Fibroblast of the aortic adventitia (primary cell): ENCODE data around the gene HTT. TPM values are rescaled to one million over a fixed set of nuclear protein-coding genes. Genes with fewer than 3 reads are reported as not detected.

ENCODE experiments used
- DNase-seq: peaks from one replicate; pipeline ENCODE4 v3.0.0-alpha.2; 2010; ENCODE audit warnings: low read depth
- H3K4me3 ChIP-seq: 2 replicates; pipeline ENCODE4 v1.5.1; 2011; ENCODE audit warnings: low read depth, mild to moderate bottlenecking, control low read depth, low read length, moderate library complexity
- total RNA-seq: library from RNA; depleted of rRNA; stranded (reverse); fragments of >200 nt; gene quantifications from 2 replicates; pipeline ENCODE4 v1.2.3, GENCODE V29; 2012; ENCODE audit warnings: low replicate concordance
- TF ChIP-seq, protein P1 (sequence below): IDR thresholded peaks from 2 replicates; pipeline ENCODE4 v1.5.1; 2011; ENCODE audit warnings: mild to moderate bottlenecking, low read length, control low read depth, inconsistent platforms; ENCODE audit not compliant: insufficient read depth

HTT gene
- total RNA-seq, 1 donor = 49.9 TPM

DNA sequence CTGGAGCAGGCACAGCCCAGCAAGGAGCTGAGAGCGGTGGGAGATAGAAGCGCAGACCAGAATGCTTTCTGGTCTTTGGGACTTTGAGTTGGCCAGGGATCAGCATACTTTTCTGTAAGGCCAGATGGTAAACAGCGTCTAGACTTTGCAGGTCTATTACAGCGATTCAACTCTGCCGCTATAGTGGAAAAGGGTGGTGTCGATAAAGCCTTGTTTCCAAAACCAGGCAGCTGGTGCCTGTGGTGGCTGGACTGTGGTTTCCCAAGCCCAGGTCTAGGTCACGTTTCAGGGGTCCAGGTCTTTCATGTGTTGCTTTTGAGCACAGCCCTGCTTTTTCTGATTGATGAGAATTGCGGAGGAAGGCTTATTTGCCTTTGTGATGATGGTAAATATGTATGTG is 40.2 kb upstream of the HTT start:
- TF ChIP-seq, protein P1, sequence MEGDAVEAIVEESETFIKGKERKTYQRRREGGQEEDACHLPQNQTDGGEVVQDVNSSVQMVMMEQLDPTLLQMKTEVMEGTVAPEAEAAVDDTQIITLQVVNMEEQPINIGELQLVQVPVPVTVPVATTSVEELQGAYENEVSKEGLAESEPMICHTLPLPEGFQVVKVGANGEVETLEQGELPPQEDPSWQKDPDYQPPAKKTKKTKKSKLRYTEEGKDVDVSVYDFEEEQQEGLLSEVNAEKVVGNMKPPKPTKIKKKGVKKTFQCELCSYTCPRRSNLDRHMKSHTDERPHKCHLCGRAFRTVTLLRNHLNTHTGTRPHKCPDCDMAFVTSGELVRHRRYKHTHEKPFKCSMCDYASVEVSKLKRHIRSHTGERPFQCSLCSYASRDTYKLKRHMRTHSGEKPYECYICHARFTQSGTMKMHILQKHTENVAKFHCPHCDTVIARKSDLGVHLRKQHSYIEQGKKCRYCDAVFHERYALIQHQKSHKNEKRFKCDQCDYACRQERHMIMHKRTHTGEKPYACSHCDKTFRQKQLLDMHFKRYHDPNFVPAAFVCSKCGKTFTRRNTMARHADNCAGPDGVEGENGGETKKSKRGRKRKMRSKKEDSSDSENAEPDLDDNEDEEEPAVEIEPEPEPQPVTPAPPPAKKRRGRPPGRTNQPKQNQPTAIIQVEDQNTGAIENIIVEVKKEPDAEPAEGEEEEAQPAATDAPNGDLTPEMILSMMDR = no peak
- H3K4me3 ChIP-seq = no peak overlapping the region
- DNase-seq = no peak

DNA sequence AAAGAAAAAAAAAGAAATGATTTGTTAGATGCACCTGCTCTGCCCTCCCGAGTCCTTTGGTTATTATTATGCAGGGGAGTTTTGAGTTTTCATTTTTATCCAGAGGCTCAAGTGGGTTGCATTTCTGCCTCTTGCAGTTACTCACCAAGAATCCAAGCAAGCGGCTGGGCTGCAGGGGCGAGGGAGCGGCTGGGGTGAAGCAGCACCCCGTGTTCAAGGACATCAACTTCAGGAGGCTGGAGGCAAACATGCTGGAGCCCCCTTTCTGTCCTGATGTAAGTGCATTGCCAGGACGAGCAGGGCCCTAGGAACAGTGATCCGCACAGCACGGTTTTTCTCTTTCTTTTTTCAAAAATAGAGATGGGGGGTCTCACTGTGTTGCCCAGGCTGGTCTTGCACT is 39.2 kb upstream of the HTT start:
- TF ChIP-seq, protein P1 = no peak
- no peak for DNase-seq
- H3K4me3 ChIP-seq = no peak overlapping the region

DNA sequence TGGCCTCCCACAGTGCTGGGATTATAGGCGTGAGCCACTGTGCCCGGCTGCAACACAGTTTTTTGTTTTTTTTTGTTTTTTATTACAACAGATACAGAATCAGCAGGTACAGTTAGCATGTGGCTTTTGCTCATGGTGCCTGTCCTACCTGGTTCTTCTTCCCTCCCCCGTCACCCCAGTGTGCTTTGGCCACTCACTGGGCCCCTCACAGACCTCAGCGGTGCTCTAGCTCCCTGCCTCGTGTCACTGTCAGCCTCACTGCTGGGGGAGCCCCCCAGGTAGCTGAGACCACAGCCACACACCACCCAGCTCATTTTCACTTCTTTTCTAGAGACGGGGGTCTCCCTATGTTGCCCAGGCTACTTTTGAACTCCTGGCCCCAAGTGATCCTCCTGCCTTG is 38.8 kb upstream of the HTT start:
- TF ChIP-seq, protein P1 = no peak
- DNase-seq = no peak
- no peak overlapping the region for H3K4me3 ChIP-seq

DNA sequence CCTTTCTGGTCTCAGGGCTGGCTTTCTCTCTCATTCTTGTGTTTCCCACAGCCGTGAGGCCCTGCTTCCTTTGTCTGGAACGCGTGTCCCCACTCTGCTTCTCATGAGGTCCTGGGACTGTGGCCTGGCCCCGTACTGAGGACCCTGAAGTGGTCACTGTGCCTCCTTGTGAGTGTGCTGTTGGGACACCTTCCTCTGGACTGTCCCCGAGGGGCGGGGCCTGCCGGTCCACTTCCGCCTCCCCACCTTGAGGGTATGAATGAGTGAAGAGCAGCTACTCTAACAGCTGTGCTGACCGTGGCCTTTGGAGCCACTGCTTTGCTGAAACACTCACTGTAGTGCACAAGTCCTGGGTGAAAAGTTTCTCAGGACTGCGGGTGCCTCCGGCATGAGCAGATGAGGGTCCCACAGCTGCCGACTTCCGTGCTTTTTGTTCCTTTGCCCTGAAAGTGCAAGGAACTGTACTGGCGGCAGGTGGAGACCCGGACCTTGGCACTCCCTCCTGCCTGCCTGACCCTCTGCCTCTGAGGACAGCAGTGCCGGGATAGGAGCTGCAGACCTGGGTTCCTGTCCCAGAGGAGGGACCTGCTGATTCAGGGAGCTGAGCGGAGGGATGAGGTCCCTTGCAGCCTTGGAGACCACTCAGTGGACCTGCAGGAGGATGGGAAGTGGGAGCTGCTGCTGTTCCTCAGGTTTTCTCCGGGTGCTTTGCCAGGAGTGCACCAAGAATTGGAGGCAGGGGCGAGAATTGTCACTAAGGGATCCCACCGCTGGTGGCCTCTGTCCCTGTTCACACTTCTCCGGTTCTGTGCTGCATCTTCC is 38.1 kb upstream of the HTT start:
- TF ChIP-seq, protein P1 = no peak

DNA sequence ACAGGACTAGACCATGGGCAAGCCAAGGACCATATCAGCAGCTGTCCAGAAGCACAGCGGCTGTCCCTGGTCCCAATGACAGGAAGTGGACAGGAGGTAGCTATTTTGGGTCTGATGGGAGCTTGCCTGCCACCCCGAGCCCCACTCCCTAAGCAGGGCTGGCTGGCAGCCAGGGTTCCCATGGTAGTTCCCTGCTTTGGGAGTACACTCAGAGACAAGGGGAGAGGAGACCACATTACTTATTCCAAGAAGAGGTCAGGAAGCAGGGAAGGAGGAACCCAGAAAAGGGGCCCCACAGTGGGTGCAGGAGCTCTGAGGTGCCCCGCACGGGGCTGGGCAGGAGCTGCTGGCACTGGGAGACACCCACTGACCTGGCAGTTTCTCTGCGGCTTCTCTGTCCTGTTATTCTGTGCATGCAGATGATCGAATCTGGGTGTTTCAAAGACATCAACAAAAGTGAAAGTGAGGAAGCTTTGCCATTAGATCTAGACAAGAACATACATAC is 36.5 kb upstream of the HTT start:
- DNase-seq = peak; percentile 10
- TF ChIP-seq, protein P1 = no peak
- no peak overlapping the region for H3K4me3 ChIP-seq

More for the DNA sequence above, 38.1 kb upstream of the HTT start:
- no peak for DNase-seq
- no peak overlapping the region for H3K4me3 ChIP-seq

DNA sequence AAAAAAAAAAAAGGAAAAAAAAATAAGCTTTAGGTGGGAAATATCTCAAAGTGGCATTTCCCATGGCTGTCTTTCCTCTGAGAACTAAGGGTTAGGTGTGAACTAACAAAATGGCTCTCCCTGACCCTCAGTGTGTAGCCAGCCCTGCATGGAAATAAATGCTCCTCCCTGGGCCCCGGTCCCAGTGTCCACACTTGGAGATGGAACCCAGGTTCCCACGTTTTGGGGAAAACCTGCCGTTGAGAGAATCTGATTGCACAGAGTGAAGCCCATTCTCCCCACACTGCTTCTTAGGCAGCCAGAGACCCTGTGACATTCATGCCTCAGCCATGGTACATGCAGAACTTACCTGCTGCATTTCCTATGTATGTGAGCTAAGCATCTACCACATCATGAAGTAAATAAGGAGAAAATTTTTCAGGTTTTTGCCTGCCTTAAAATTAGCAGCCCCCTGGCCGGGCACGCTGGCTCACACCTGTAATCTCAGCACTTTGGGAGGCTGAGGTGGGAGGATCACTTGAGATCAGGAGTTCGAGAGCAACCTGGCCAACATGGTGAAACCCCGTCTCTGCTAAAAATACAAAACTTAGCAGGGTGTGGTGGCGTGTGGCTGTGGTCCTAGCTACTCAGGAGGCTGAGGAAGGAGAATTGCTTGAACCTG is 34.6 kb upstream of the HTT start:
- no peak overlapping the region for H3K4me3 ChIP-seq
- TF ChIP-seq, protein P1 = no peak
- DNase-seq = no peak
